GM20000 (cell line): ENCODE results near the gene CD22.

ENCODE experiments used
- DNase-seq: peaks from one replicate; pipeline ENCODE4 v3.0.0; 2012; ENCODE audit warnings: low spot score
- CTCF ChIP-seq: IDR thresholded peaks from 2 replicates; pipeline ENCODE4 v1.5.1; 2012; ENCODE audit warnings: mild to moderate bottlenecking, control low read depth; ENCODE audit errors: extremely low read depth, missing control alignments

The CD22 gene

GRCh38 chr19:35297922-35298321, 31.1 kb upstream of the CD22 start:
- DNase-seq = no peak
- no peak for TF ChIP-seq CTCF

GRCh38 chr19:35298561-35298972, 30.4 kb upstream of the CD22 start:
- no peak for TF ChIP-seq CTCF
- DNase-seq = no peak

GRCh38 chr19:35299523-35300338, 29.3 kb upstream of the CD22 start:
- no peak for DNase-seq
- no peak for TF ChIP-seq CTCF

GRCh38 chr19:35300339-35300649, 28.7 kb upstream of the CD22 start:
- no peak for TF ChIP-seq CTCF
- no peak for DNase-seq

GRCh38 chr19:35301961-35302360, 27.0 kb upstream of the CD22 start:
- no peak for TF ChIP-seq CTCF
- DNase-seq = no peak

- no peak for TF ChIP-seq CTCF
- DNase-seq = no peak
Measured at GRCh38 chr19:35302446-35302845, 26.5 kb upstream of the CD22 start.

- TF ChIP-seq CTCF = no peak
- DNase-seq = no peak
Measured at GRCh38 chr19:35303357-35303915, 25.6 kb upstream of the CD22 start.
